ENCODE measurements around the gene CD38. TPM values are rescaled to one million over a fixed set of nuclear protein-coding genes. Genes with fewer than 3 reads are reported as not detected.

Gene CD38
- total RNA-seq, 1 experiment from 2014 or later: not detected

GRCh38 chr4:15753786-15754185 lies 24.3 kb upstream of the CD38 start:
- H3K4me1 Mint-ChIP-seq (ENCODE audit: insufficient read depth, unreplicated experiment): peaks cover 5% of the 10 kb centered on the region
- H3K36me3 Mint-ChIP-seq (ENCODE audit: insufficient read depth, unreplicated experiment): no peaks in the 10 kb centered on the region
- ChIA-PET POLR2A (interaction anchor here (1.2 kb wide), 1 partner anchor 10 kb away, joined by 4 read pairs; no protein-coding TSS in a partner anchor), CTCF (interaction anchor here (1.4 kb wide), 1 partner anchor 128 kb away, joined by 3 read pairs; no protein-coding TSS in a partner anchor)
- no peaks in the 10 kb centered on the region for H3K27me3 Mint-ChIP-seq (ENCODE audit: insufficient read depth, unreplicated experiment)
- peak; percentile 16 for DNase-seq (ENCODE audit: unreplicated experiment)
- H3K4me3 Mint-ChIP-seq (ENCODE audit: unreplicated experiment): no peak overlapping the region
- no TSS peak for BruUV-seq (replicated peaks)
- intact Hi-C loops (cut with micrococcal nuclease): no loop called here
- TF ChIP-seq CTCF (IDR thresholded peaks at IDR 0.05; ENCODE audit: unreplicated experiment): no peak
- no peaks in the 10 kb centered on the region for H3K9me3 Mint-ChIP-seq (ENCODE audit: unreplicated experiment)
- H3K27ac Mint-ChIP-seq (ENCODE audit: low read depth, unreplicated experiment): no peak overlapping the region

GRCh38 chr4:15754323-15754722 lies 23.8 kb upstream of the CD38 start:
- no peaks in the 10 kb centered on the region for H3K9me3 Mint-ChIP-seq (ENCODE audit: unreplicated experiment)
- no peak overlapping the region for H3K27ac Mint-ChIP-seq (ENCODE audit: low read depth, unreplicated experiment)
- H3K4me3 Mint-ChIP-seq (ENCODE audit: unreplicated experiment): no peak overlapping the region
- TF ChIP-seq CTCF (IDR thresholded peaks at IDR 0.05; ENCODE audit: unreplicated experiment): no peak
- intact Hi-C loops (cut with micrococcal nuclease): no loop called here
- BruUV-seq (replicated peaks): no TSS peak
- DNase-seq (ENCODE audit: unreplicated experiment): no peak
- CTCF ChIA-PET: interaction anchor here (1.4 kb wide), 1 partner anchor 128 kb away, joined by 3 read pairs; no protein-coding TSS in a partner anchor
- POLR2A ChIA-PET: no interaction called here
- H3K27me3 Mint-ChIP-seq (ENCODE audit: insufficient read depth, unreplicated experiment): no peaks in the 10 kb centered on the region
- no peaks in the 10 kb centered on the region for H3K36me3 Mint-ChIP-seq (ENCODE audit: insufficient read depth, unreplicated experiment)
- H3K4me1 Mint-ChIP-seq (ENCODE audit: insufficient read depth, unreplicated experiment): peaks cover 5% of the 10 kb centered on the region

- ChIA-PET POLR2A (interaction anchor here (0.7 kb wide), 2 partner anchors 62 to 262 kb away, joined by 3 to 4 read pairs; no protein-coding TSS in a partner anchor), CTCF (interaction anchor here (0.6 to 2.9 kb wide), 6 partner anchors 18 to 802 kb away, joined by 3 to 11 read pairs (median 6); no protein-coding TSS in a partner anchor)
- DNase-seq (ENCODE audit: unreplicated experiment): peak; percentile 67
- H3K4me3 Mint-ChIP-seq (ENCODE audit: unreplicated experiment): no peak overlapping the region
- peaks cover 5% of the 10 kb centered on the region for H3K4me1 Mint-ChIP-seq (ENCODE audit: insufficient read depth, unreplicated experiment)
- H3K9me3 Mint-ChIP-seq (ENCODE audit: unreplicated experiment): no peaks in the 10 kb centered on the region
- intact Hi-C loops (cut with micrococcal nuclease): loop anchor here (1.0 kb wide), 1 partner anchor 25 kb away; no protein-coding TSS in a partner anchor
- no TSS peak for BruUV-seq (replicated peaks)
- TF ChIP-seq CTCF (IDR thresholded peaks at IDR 0.05; ENCODE audit: unreplicated experiment): no peak
- no peaks in the 10 kb centered on the region for H3K27me3 Mint-ChIP-seq (ENCODE audit: insufficient read depth, unreplicated experiment)
- H3K36me3 Mint-ChIP-seq (ENCODE audit: insufficient read depth, unreplicated experiment): no peaks in the 10 kb centered on the region
- H3K27ac Mint-ChIP-seq (ENCODE audit: low read depth, unreplicated experiment): no peak overlapping the region
Measured at GRCh38 chr4:15755321-15756155, 22.6 kb upstream of the CD38 start.

GRCh38 chr4:15756361-15756861 lies 21.7 kb upstream of the CD38 start:
- no TSS peak for BruUV-seq (replicated peaks)
- intact Hi-C loops (cut with micrococcal nuclease): loop anchor here (1.0 kb wide), 1 partner anchor 26 kb away; no protein-coding TSS in a partner anchor
- H3K9me3 Mint-ChIP-seq (ENCODE audit: unreplicated experiment): no peaks in the 10 kb centered on the region
- TF ChIP-seq CTCF (IDR thresholded peaks at IDR 0.05; ENCODE audit: unreplicated experiment): peak; percentile 50
- no peak overlapping the region for H3K27ac Mint-ChIP-seq (ENCODE audit: low read depth, unreplicated experiment)
- H3K4me1 Mint-ChIP-seq (ENCODE audit: insufficient read depth, unreplicated experiment): peaks cover 5% of the 10 kb centered on the region
- no peaks in the 10 kb centered on the region for H3K27me3 Mint-ChIP-seq (ENCODE audit: insufficient read depth, unreplicated experiment)
- H3K36me3 Mint-ChIP-seq (ENCODE audit: insufficient read depth, unreplicated experiment): no peaks in the 10 kb centered on the region
- peak; percentile 82 for DNase-seq (ENCODE audit: unreplicated experiment)
- H3K4me3 Mint-ChIP-seq (ENCODE audit: unreplicated experiment): no peak overlapping the region
- ChIA-PET CTCF (interaction anchor here (0.6 to 2.9 kb wide), 10 partner anchors 11 to 856 kb away, joined by 3 to 11 read pairs (median 4); no protein-coding TSS in a partner anchor), POLR2A (interaction anchor here (0.7 to 1.0 kb wide), 3 partner anchors 63 to 277 kb away, joined by 3 to 4 read pairs (median 3); no protein-coding TSS in a partner anchor)

Data from MCF 10A (cell line).